K562 (cell line): ENCODE data around the gene VWA7. TPM values are rescaled to one million over a fixed set of nuclear protein-coding genes. Genes with fewer than 3 reads are reported as not detected.

Experiments used
- ARID4B ChIP-seq: sonication (generic); formaldehyde crosslinking; IDR thresholded peaks from 2 replicates; pipeline ENCODE4 v1.8.0; 2022; ENCODE audit warnings: mild to moderate bottlenecking, missing genetic modification reagents
- CEBPG ChIP-seq, 3 experiments: fragments of 200-800 bp in 1 of 3; sonication (Bioruptor generic) in 1 of 3; sonication (generic) in 1 of 3; formaldehyde crosslinking in 1 of 3; IDR thresholded peaks in 2 of 3; conservative IDR thresholded peaks in 1 of 3; 2 replicates each; pipeline versions ENCODE4 v1.6.1 to v1.8.0; 2016 to 2022; ENCODE audit warnings: missing compliant biosample characterization in 2 of 3, missing genetic modification characterization in 2 of 3, mild to moderate bottlenecking in 1 of 3, missing genetic modification reagents in 1 of 3
- CUX1 ChIP-seq: fragments of 200-800 bp; sonication (Bioruptor generic); IDR thresholded peaks from 2 replicates; pipeline ENCODE4 v1.6.1; 2016; ENCODE audit warnings: missing genetic modification characterization, missing compliant biosample characterization
- GATA2 ChIP-seq: sonication (generic); formaldehyde crosslinking; IDR thresholded peaks from 2 replicates; pipeline ENCODE4 v1.4.0; 2020; ENCODE audit warnings: mild to moderate bottlenecking, missing genetic modification reagents
- JUND ChIP-seq, 2 experiments: IDR thresholded peaks; 2 replicates in 1 of 2; 3 replicates in 1 of 2; pipeline ENCODE4 v1.6.1; 2011; ENCODE audit warnings: borderline replicate concordance in 2 of 2, low read depth in 2 of 2, low read length in 2 of 2, improper control_type of control experiment in 1 of 2, missing biosample characterization in 1 of 2, missing genetic modification characterization in 1 of 2, missing genetic modification reagents in 1 of 2
- MITF ChIP-seq: IDR thresholded peaks from 2 replicates; pipeline ENCODE4 v1.6.1; 2014; ENCODE audit warnings: antibody characterized with exemption
- SMAD1 ChIP-seq: fragments of 150-350 bp; IDR thresholded peaks from 2 replicates; pipeline ENCODE4 v1.6.1; 2014; ENCODE audit warnings: low read length, low read depth; ENCODE audit not compliant: partially characterized antibody
- STAT6 ChIP-seq: sonication (generic); formaldehyde crosslinking; IDR thresholded peaks from 2 replicates; pipeline ENCODE4 v1.8.1; 2023; ENCODE audit warnings: mild to moderate bottlenecking, missing genetic modification reagents
- U2AF1 ChIP-seq: fragments of 200-400 bp; formaldehyde crosslinking; optimal IDR thresholded peaks from 2 replicates; pipeline ENCODE3; 2017; ENCODE audit warnings: mild to moderate bottlenecking, low read depth, low read length, moderate library complexity
- polyA plus RNA-seq, 8 experiments: library from polyadenylated mRNA; depleted of rRNA in 4 of 8; stranded (reverse) in 5 of 8; unstranded in 3 of 8; fragments of >200 nt; fragmentation: Nextera tagmentation in 2 of 8; fragmentation: Illumina TruSeq in 1 of 8; extraction: Ambion mirVana in 2 of 8; extraction: Trizol in 1 of 8; gene quantifications; 2 replicates each; pipeline versions ENCODE4 v1.2.1 to v1.2.3, GENCODE V29; 2011 to 2014; ENCODE audit warnings: inconsistent platforms in 1 of 8, missing spikeins in 1 of 8
- total RNA-seq, 7 experiments: library from RNA; depleted of rRNA in 6 of 7; stranded (reverse); fragments of >200 nt in 6 of 7; fragmentation: Illumina TruSeq in 2 of 7; extraction: Trizol in 2 of 7; gene quantifications; 2 replicates each; pipeline versions ENCODE4 v1.2.1 to v1.2.3, GENCODE V29; 2011 to 2021; ENCODE audit warnings: low replicate concordance in 1 of 7

The VWA7 gene
- total and polyA plus RNA-seq, 9 of the 15 experiments (the other 6 are each of a cell fraction or from before 2014, with no cell fraction given) = 0.18 to 2.9 (median 0.95) TPM

- TF ChIP-seq MITF (peak; percentile 41; the same call in 1 of the 2 replicates), SMAD1 (peak; percentile 80), ARID4B (CRISPR knock-in tag) (peak; percentile 99), GATA2 (no peak), U2AF1 (peak; percentile 88), CEBPG (CRISPR knock-in tag; IDR thresholded peaks at IDR 0.05) (0 out of 2 replicates have a peak, but pooled peaks have one; percentile 43), CEBPG (tag; conservative IDR thresholded peaks at IDR 0.05 in 1 of 2, IDR thresholded peaks at IDR 0.05 in 1 of 2) (no peak), CUX1 (CRISPR knock-in tag) (no peak), JUND (IDR thresholded peaks at IDR 0.05; ENCODE audit: borderline replicate concordance, low read depth, low read length) (peak; percentile 84), JUND (tag; IDR thresholded peaks at IDR 0.05; ENCODE audit: borderline replicate concordance, low read depth, low read length) (peak; percentile 61; the same call in 1 of the 3 replicates), STAT6 (CRISPR knock-in tag) (peak; percentile 92)
These were observed 18.6 kb upstream of the VWA7 start, which contains the start of gene VARS1 (continued) for GRCh38 chr6:31795616-31796298.
